ENCODE results near the gene B3GALT4.

B3GALT4 gene

GRCh38 chr6:33276864-33277662 is at the start of gene B3GALT4:
Gene B3GALT4, plus strand, starts transcription at chr6:33277123. Its CDS starts 297 bp downstream, at chr6:33277420.
- TF ChIP-seq CTCF (IDR thresholded peaks at IDR 0.05) (peak; percentile 52), ZFX (IDR thresholded peaks at IDR 0.05; ENCODE audit: borderline replicate concordance) (no peak)
- peak within 1 kb of the TSS; percentile 93 for H3K27ac ChIP-seq

- no peak for TF ChIP-seq CTCF (IDR thresholded peaks at IDR 0.05)
- no peak for TF ChIP-seq ZFX (IDR thresholded peaks at IDR 0.05; ENCODE audit: borderline replicate concordance)
- H3K27ac ChIP-seq, result no peak overlapping the region
These were observed 41.7 kb upstream of the B3GALT4 start for GRCh38 chr6:33235221-33235634.

- no peak overlapping the region for H3K27ac ChIP-seq
- TF ChIP-seq ZFX (IDR thresholded peaks at IDR 0.05; ENCODE audit: borderline replicate concordance) (no peak), CTCF (IDR thresholded peaks at IDR 0.05) (no peak)
These were observed 40.6 kb upstream of the B3GALT4 start for GRCh38 chr6:33236328-33236727.

GRCh38 chr6:33236852-33237251 is 40.1 kb upstream of the B3GALT4 start:
- no peak for TF ChIP-seq ZFX (IDR thresholded peaks at IDR 0.05; ENCODE audit: borderline replicate concordance)
- TF ChIP-seq CTCF (IDR thresholded peaks at IDR 0.05), result no peak
- no peak overlapping the region for H3K27ac ChIP-seq

GRCh38 chr6:33237741-33238140 is 39.2 kb upstream of the B3GALT4 start:
- no peak overlapping the region for H3K27ac ChIP-seq
- TF ChIP-seq CTCF (IDR thresholded peaks at IDR 0.05) (no peak), ZFX (IDR thresholded peaks at IDR 0.05; ENCODE audit: borderline replicate concordance) (no peak)

- no peak overlapping the region for H3K27ac ChIP-seq
- no peak for TF ChIP-seq CTCF (IDR thresholded peaks at IDR 0.05)
- no peak for TF ChIP-seq ZFX (IDR thresholded peaks at IDR 0.05; ENCODE audit: borderline replicate concordance)
These were observed 35.0 kb upstream of the B3GALT4 start for GRCh38 chr6:33241968-33242367.

GRCh38 chr6:33243476-33243875 is 33.4 kb upstream of the B3GALT4 start:
- no peak for TF ChIP-seq ZFX (IDR thresholded peaks at IDR 0.05; ENCODE audit: borderline replicate concordance)
- TF ChIP-seq CTCF (IDR thresholded peaks at IDR 0.05), result no peak
- H3K27ac ChIP-seq, result no peak overlapping the region
